ENCODE measurements around the gene KDELR1.

Gene KDELR1

DNA sequence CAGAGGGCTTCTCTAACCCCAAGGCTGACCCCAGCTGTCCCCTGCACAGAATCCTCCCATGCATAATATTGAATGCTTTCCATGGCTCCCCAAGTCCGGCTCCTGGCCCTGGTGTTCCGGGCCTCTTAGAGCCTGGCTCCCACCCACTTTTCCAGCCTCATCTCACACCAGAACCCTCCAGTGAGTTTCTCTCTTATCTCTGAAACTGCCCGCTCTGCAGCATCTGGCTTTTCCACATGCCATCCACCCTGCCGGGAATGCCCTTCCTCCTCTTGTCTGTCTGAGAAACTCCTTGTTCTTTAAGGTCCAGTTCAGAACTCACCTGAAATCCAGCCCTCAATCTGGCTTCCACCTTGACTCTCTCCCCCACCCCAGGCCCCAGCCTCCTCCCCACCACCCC, 20.4 kb downstream of the KDELR1 start:
- no peak for DNase-seq

DNA sequence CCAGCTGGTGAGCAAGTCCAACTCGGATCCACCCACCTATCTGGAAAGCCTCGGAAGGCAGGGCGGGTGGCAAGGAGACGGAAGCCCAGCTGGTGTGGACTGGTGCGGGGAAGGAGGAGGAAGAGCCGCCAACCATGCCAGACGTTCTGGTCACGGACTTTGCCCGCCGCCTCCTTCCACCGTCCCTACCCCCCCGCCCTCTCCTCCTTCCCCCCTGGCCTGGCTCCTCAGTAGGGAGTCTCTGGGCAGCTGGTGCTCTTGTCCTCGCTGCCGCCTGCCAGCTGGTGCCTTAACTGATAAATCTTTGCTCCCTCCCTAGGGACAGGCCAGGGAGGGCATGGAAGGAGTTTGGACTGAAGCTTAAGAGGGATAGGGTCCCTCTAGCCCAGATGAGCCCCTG, 22.4 kb downstream of the KDELR1 start:
- no peak for DNase-seq

DNA sequence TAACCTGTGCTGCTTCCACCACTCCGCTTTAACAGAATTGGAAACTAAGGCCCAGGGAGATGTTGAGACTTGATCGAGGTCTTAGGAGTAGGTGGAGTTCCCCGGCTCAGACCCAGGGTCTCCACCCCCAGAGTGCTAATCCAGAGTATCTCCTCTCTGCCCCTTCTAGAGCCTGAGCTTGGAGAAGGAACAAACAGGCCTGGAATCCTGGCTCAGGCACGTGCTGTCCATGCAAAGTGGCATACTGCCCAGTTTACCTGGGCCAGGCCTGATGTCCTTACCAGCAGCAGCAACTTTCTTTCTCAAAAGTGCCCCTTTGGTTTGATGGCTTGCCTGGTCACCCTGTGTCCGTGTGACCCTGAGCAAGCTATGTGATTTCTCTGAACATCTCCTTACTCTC, 23.5 kb downstream of the KDELR1 start:
- no peak for DNase-seq

DNA sequence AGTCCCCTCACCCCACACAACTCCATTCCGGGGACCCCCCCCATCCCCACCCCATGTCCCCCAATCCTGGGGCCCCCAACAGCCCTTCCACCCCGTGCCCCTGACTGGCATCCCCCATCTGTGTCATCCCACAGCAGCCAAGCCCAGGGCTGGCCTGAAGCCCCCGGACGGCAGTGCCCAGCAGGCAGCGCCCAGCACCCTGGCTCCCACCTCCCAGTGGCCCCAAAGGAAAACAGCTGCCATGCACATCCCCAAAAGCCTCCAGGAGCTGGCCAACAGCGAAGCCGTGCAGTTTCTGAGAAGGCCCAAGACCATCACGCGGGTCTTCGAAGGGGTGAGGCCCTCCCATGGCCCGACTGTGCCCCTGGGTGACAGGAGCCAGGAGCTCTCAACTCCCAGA, 25.7 kb downstream of the KDELR1 start:
- DNase-seq: no peak

DNA sequence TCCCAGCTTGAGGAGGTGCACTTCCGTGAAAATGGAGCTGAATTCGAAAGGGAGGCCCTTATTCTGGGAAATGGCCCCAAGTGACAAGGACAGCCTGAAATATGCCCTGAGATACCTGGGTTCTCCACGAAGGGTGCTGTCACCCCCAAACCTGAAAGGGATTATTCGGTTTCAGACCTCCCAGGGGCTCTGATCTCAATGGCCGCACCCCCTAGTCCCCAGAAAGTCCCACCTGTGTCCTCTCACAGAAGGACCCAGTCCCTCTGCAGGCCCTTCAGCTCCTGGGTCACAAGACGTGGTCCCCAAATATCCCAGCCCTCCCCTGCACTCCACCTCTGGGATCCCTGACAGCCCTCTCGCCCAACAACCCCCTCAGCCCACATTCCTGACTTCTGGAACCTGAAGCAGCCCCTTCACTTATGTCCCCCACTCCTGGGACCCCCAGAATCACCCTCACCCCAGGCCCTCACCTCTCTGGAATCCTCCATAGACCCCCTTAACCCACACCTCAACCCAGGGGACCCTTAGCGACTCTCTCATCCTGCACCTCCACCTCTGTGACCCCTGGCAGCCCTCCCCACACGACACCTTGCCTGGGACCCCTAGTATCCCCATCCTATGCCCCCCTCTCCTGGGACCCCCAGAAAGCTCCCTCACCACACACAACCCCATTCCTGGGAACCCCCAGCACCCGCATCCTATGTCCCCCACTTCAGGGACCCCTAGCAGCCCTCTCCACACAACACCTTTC, 26.6 kb downstream of the KDELR1 start:
- DNase-seq: no peak

DNA sequence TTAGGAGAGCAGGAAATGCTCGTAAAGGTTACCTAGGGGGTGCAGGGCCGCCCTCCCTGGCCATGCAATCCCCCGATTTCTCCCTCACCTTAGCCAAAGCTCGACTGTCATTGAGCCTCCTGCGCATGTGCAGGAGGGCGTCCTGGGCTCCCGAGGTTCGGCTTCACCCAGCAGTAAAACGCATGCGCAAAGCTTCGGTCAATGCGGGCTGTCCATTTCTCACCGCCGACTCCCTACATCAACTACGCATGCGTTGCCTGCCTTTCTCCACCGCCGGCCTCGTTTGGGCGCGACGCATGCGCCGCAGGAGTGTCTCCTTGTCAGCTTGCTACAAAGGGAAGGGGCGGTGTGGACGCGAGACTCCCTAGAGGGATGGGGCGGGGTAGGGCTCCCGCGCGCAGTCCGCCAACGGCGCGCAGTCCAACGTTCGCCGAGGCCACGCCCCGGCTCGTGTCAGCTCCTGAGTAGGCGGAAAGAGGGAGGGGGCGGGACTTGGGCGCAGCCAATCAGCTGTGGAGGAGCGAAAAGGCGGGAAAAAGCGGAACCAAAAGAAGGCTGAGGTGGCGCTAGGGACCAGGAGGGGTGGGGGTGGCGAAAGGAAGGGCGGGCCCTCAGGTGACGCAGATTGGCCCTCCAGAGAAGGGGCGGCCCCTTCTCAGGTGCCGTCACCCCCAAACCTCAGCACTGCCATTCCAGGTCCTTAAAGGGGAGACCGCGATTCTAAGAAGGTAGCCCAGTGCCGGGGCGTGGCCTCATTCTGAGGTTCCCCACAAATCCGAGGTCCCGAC, 27.3 kb downstream of the KDELR1 start, which contains the start of the genes SYNGR4 and TMEM143:
SYNGR4 (plus strand) TSS at position 558 of the 788 bp plus-strand sequence. CDS start 1,476 bp downstream, outside the sequence.
TMEM143 (minus strand) TSS at position 131 of the 788 bp plus-strand sequence; CDS start at position 111, 20 bp downstream.
- peak; percentile 99 to 100 for DNase-seq

DNA sequence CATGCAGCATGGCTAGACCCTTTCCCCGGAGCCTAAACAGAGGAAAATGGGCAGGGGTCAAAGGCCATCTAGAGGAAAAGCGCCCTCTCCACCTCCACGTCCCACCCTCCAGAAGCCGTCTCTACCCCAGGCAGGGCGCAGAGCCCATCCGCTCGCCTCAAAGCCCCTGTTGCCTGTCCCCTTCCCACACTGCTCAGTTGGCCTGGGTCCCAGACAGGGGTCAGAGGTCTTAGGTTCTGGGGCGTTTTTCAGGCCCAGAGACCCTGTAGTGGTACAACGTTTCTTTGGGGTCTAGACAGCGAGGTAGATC, 27.9 kb downstream of the KDELR1 start:
- DNase-seq: no peak

DNA sequence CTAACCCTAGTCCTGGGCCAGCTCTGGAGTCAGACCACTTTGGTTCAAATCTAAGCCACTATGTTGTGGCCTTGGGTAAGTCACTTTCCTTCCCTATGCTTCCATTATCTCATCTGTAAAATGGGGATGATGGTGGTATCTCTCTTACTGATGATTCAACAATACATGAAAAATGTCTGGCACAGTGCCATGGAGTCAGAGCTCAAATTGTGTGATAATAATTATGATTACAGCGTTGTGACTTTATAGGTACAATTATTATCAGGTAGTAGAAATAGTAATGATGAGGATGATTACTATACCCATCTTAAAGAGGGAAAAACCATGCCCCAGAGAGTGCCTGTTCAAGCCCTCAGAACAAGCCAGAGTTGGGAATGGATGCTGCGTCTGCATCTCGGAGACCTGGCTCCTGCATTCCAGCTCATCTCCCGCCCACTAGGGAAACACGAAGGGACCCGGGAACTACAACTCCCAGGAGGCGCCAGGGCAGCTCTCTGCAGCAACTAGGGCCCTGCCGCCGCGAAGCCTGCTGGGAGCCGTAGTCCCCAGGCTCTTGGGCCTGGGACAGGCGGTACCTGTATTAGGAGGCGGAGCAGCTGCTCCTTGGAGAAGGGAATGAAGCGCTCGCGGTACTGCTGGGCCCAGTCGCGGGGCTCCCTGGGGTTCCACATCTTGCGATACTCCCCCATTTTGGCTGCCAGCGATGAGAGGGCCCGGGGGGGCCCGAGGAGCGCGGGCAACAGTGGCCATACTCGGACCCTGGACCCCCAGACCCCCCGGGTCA, 28.4 kb downstream of the KDELR1 start:
- peak; percentile 90 to 92 for DNase-seq

DNA sequence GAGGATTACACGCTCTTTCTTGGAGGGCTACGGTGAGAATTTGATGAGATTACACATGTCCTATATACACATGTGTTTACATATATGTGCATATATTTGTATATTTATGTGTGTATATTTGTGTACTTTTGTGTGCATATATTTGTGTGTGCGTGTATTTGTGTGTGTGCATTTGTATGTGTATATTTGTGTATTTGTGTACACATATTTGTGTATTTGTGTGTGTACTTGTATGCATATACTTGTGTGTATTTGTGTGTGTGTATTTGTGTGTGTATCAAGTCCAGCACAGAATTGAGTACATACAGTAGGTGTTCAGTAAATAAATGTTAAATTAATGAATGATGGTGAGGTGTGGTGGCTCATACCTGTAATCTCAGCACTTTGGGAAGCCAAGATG, 29.4 kb downstream of the KDELR1 start:
- DNase-seq: no peak

DNA sequence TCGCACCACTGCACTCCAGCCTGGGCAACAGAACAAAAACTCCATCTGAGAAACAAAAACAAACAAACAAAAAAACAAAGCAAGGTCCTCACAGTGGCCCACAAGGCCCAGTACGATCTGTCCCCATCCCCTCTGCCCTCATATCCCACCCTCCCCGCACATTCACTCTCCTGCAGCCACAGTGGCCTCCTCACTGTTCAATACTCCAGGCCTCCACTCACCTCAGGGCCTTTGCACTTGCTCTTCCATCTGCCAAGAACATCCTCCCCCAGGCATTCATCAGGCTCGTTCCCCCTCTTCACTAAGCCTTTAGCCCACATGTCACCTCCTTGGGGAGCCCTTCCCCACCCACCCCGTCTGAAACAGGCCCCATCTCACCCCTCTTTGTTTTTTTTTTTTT, 32.2 kb downstream of the KDELR1 start:
- no peak for DNase-seq

DNA sequence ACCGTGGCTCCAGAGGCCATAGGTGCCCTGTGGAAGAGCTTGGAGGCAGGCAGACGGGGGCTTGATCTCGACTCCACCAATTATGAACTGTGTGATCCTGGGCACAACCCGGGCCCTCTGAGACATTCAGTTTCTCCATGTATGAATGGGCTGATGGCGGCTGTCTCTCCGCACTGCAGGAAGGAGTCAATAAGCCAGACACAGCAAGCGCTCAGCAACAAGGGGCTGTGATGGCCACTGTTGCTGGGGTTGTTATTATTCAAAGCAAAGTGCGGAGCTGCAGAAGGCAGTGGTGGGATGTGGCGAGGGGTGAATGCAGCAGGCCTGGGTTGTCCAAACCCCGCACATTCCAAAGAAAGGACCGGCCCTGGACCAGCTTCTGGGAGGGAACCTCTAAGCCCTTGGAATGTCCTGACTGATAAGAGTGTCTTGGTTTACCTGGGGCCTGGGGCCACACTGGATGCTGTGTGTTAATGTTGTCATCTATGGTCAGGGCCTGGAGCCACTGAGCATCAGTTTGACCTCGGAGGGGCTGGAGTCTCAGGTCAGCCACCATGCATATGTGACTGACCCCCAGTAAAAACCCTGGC, 35.9 kb downstream of the KDELR1 start:
- DNase-seq: no peak

DNA sequence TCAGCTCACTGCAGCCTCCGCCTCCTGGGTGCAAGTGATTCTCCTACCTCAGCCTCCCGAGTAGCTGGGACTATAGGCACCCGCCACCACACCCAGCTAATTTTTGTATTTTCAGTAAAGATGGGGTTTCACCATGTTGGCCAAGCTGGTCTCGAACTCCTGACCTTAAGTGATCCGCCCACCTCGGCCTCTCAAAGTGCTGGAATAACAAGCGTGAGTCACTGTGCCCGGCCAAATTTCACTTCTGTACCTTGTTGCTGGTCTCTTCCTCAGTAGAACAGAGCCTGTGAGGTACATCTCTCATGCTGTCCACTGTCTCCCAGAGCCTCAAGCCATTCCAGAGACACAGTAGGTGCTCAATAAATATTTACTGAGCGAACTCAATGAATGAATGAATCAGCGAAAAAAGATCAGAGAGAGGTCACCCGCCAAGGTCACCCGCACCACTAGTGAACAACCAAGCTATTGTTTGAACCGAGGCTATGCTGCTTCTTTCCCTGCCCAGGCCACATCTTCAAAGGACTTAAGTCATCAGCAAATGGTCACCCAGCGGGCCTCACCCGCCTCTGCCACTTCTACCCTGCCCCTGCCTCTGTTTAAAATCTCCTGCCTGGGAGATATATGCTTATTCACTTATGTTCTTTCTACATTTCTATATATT, 36.9 kb downstream of the KDELR1 start:
- no peak for DNase-seq

DNA sequence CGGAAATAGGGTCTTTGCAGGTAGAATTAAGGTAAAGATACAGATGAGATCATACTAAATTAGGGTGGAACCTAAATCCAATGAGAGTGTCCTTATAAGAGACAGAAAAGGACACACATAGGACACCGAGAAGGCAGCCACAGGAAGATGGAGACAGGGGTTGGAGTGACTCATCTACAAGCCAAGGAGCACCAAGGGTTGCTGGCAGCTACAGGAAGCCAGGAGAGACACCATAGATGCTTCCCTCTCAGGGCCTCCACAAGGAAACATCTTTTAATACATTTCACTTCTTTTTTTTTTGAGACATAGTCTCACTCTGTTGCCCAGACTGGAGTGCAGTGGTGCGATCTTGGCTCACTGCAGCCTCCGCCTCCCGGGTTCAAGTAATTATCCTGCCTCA, 37.7 kb downstream of the KDELR1 start:
- no peak for DNase-seq

DNA sequence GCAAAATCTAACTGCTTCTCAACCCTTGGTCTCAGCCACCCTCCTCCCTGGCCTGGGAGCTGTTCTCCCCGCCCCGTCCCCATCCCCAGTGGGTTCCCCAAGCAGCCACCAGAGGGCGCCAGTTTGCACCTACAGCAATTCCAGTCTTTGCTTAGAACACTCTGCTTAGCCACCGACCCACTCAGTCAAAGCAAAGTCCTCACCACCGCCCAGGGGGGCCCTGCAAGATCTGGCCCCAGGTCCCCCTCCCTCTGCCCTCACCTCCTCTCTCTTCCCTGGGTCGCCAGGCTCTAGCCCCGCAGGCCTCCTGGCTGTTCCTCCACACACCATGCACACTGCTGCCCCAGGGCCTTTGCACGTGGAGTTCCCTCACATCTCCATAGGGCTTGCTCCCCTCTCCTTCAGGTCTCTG, 40.0 kb downstream of the KDELR1 start:
- peak; percentile 72 to 81 for DNase-seq

DNA sequence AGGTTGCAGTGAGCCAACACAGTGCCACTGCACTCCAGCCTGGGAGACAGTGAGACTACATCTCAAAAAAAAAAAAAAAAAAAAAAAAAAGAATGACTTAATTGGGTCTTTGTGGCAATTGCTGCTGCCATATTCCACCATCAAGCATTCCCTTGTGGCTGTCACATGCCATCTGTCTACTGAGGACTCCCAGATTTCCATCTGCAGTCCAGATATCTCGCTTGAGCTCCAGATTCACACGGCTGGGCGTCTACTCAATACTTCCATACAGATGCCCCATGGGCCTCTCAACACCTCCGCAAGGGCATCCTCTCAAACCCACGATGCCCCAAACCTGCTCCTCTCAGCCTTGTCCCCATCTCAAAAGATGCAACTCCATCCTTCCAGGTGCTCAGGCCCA, 40.5 kb downstream of the KDELR1 start:
- no peak for DNase-seq

DNA sequence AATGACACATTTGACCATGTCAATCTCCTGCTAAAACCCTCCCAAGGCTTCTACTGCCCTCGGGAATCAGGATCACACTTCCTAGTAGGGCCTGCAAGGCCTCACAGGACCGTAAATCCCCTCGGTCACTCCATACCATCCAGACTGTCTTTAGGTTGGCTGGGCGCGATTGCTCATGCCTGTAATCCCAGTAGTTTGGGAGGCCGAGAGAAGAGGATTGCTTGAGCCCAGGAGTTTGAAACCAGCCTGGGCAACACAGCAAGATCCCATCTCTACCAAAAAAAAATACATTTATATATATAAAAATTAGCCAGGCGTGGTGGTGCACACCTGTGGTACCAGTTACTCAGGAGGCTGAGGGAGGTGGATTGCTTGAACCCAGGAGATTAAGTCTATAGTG, 42.6 kb downstream of the KDELR1 start:
- no peak for DNase-seq

DNA sequence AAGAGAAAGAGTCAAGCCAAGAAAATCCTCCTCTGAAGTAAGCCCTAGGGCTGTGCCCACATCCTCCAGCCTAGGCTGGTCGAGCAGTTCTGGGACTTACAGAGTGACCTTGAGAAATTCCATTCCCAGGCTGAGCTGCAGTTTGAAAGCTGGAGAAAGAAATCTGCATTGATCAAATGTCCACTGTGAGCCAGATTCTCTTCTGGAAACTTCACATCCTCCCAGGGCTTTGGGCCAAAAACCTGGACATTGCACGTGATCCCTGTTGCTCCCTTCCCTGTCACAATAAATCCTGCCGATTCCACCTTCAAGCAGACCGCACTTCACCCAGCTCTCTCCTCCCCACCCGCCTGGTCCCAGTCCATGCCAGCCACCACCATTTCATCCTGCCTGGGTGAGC, 43.3 kb downstream of the KDELR1 start:
- no peak for DNase-seq

DNA sequence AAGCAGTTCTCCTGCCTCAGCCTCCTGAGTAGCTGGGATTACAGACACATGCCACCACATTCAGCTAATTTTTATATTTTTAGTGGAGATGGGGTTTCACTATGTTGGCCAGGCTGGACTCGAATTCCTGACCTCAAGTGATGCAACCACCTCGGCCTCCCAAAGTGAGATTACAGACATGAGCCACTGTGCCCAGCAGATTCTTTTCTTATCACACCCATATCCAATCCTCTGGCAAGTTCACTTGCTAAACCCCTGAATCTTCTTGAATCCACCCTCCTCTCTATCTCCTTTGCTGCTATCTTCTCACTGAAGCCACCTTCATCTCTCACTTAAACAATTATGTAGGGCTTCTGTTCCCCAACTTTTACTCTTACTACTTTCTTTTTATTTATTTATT, 45.2 kb downstream of the KDELR1 start:
- no peak for DNase-seq

DNA sequence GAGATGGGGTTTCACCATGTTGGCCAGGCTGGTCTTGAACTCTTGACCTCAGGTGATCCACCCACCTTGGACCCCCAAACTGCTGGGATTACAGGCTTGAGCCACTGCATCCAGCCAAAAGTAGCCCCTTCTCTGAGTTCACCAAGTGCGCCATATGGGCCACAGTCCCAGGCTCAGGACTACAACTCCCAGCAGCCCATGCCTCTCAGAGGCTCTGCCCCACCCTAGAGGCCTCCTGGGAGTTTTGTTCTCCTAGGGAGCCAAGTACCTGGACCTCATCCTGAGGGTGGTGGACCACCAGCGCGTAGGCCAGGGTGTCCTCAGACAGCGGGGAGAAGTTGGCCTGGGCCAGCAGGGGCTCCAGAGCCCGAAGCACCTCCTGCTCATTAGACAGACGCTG, 46.5 kb downstream of the KDELR1 start:
- DNase-seq: no peak

DNA sequence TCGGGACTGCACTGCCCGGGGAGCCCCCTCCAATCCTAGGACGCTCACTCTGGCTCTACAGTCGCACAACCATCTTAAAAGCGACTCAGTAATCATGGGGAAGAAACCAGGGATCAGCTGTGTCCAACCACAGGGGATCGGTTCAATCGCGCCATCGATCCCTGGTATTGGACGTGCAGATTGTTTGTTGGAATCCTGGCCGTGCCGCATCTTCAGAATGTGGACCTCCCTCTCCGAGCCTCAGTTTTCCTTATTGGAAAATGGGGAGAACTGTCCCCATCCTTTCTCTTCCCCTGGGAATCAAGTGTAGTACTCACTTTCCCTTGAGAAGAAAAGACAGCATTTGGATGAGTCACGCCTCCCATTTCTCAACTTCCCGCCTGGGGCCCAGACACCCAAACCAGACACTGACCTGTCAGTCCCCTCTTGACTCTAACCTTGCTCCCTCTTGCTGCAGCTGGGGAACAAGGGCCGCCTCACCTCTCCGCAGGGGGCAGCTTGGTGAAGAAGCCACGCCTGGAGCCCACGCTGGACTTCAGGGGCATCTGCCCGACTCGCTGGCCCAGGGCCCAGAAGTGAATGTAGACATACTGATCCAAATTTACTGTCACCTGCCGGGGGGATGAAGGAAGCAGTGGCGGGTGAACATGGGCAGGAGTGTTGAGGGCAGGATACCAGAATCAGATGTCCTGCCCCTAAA, 48.4 kb downstream of the KDELR1 start:
- DNase-seq: no peak

DNA sequence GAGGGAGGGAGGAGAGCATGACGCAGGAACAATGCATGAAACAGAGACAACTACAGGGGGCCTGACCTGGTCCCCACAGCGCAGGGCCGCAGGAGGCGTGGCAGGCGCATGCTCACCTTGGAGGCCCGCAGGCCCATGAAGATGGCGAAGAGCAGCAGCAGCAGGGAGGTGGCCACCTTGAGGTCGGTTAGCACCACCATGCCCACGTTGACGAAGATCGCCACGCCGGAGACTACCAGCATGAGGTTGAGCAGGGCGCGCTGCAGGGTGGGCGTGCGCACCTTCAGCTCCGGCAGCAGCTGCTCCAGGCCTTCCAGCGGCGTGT, 49.0 kb downstream of the KDELR1 start:
- no peak for DNase-seq

All from CD4-positive, alpha-beta T cell treated with Interferon alpha-2 for 1 hour (primary cell).